ENCODE measurements around the gene DZIP1L. TPM values are rescaled to one million over a fixed set of nuclear protein-coding genes. Genes with fewer than 3 reads are reported as not detected.
"Not testable (repeated sequence)": the region's sequence is repeated elsewhere in the genome, so short reads cannot be mapped to it uniquely, and the experiment has no call there.

The DZIP1L gene
- total RNA-seq, 1 experiment from 2014 or later, result 11.1 TPM

DNA sequence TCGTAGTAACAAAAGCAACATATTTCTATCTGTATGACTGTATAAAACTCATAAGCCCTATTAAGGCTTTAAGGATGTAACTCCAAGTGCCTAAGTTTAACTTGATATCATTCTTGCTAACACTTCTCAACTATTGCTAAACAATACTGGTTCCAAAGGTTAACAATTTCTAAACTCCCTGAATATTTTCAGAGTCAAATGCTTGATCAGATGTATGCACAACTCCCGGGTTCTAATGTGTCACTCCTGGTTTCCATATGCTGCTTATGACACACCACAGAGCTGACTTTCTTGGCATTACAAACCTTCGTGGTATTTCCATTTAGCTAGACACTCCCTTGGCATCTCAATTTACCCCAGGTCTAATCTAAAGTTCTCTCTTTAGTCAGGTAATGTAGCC is 26.3 kb downstream of the DZIP1L start:
- ATAC-seq, result no peak
- intact Hi-C loops (cut with micrococcal nuclease; ENCODE audit: unreplicated experiment), result no loop called here
- CTCF ChIA-PET, result no interaction called here
- BruUV-seq (replicated peaks), result TSS peak; percentile 47
- H3K27ac ChIP-seq (ENCODE audit: low read length), result no peak overlapping the region
- in situ Hi-C loops (cut with HindIII; ENCODE audit: low pct_unique_long_range_greater_than_20kb, low sequenced_read_pairs), result no loop called here
- DNase-seq (ENCODE audit: low read depth, low spot score), result no peak
- peaks cover 2% of the 10 kb centered on the region; the same call in 1 of the 2 replicates for H3K36me3 ChIP-seq (ENCODE audit: control insufficient read depth, insufficient read depth, low read length)
- H3K9me3 ChIP-seq (ENCODE audit: control insufficient read depth, insufficient read depth, low read depth, low read length), result no peaks in the 10 kb centered on the region
- H3K4me3 ChIP-seq (ENCODE audit: low read depth in 2 of 2, low read length in 2 of 2), result no peak overlapping the region
- peaks cover 3% of the 10 kb centered on the region; the same call in 1 of the 2 replicates for H3K4me1 ChIP-seq (ENCODE audit: control insufficient read depth, insufficient read depth, low read length)
- TF ChIP-seq, protein P1, sequence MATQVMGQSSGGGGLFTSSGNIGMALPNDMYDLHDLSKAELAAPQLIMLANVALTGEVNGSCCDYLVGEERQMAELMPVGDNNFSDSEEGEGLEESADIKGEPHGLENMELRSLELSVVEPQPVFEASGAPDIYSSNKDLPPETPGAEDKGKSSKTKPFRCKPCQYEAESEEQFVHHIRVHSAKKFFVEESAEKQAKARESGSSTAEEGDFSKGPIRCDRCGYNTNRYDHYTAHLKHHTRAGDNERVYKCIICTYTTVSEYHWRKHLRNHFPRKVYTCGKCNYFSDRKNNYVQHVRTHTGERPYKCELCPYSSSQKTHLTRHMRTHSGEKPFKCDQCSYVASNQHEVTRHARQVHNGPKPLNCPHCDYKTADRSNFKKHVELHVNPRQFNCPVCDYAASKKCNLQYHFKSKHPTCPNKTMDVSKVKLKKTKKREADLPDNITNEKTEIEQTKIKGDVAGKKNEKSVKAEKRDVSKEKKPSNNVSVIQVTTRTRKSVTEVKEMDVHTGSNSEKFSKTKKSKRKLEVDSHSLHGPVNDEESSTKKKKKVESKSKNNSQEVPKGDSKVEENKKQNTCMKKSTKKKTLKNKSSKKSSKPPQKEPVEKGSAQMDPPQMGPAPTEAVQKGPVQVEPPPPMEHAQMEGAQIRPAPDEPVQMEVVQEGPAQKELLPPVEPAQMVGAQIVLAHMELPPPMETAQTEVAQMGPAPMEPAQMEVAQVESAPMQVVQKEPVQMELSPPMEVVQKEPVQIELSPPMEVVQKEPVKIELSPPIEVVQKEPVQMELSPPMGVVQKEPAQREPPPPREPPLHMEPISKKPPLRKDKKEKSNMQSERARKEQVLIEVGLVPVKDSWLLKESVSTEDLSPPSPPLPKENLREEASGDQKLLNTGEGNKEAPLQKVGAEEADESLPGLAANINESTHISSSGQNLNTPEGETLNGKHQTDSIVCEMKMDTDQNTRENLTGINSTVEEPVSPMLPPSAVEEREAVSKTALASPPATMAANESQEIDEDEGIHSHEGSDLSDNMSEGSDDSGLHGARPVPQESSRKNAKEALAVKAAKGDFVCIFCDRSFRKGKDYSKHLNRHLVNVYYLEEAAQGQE (IDR thresholded peaks at IDR 0.05; ENCODE audit: insufficient read depth in 1 of 2, low read depth in 2 of 2, low read length in 1 of 2), result no peak
- no peak for TF ChIP-seq TCF7L2 (IDR thresholded peaks at IDR 0.05; ENCODE audit: low read depth, low read length)
- TF ChIP-seq SIN3A (IDR thresholded peaks at IDR 0.05; ENCODE audit: borderline replicate concordance, insufficient read depth, low read depth, low read length), result no peak
- no peak for TF ChIP-seq POLR2AphosphoS5 (IDR thresholded peaks at IDR 0.05; ENCODE audit: low read depth, low read length)
- TF ChIP-seq, protein P2, sequence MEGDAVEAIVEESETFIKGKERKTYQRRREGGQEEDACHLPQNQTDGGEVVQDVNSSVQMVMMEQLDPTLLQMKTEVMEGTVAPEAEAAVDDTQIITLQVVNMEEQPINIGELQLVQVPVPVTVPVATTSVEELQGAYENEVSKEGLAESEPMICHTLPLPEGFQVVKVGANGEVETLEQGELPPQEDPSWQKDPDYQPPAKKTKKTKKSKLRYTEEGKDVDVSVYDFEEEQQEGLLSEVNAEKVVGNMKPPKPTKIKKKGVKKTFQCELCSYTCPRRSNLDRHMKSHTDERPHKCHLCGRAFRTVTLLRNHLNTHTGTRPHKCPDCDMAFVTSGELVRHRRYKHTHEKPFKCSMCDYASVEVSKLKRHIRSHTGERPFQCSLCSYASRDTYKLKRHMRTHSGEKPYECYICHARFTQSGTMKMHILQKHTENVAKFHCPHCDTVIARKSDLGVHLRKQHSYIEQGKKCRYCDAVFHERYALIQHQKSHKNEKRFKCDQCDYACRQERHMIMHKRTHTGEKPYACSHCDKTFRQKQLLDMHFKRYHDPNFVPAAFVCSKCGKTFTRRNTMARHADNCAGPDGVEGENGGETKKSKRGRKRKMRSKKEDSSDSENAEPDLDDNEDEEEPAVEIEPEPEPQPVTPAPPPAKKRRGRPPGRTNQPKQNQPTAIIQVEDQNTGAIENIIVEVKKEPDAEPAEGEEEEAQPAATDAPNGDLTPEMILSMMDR (IDR thresholded peaks at IDR 0.05), result no peak
- H3K27me3 ChIP-seq (ENCODE audit: control insufficient read depth, insufficient read depth, low read length), result no peaks in the 10 kb centered on the region
- POLR2A ChIA-PET, result no interaction called here

DNA sequence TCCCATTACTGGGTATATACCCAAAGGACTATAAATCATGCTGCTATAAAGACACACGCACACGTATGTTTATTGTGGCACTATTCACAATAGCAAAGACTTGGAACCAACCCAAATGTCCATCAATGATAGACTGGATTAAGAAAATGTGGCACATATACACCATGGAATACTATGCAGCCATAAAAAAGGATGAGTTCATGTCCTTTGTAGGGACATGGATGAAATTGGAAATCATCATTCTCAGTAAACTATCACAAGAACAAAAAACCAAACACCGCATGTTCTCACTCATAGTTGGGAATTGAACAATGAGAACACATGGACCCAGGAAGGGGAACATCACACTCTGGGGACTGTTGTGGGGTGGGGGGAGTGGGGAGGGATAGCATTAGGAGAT is 29.7 kb downstream of the DZIP1L start:
- CTCF ChIA-PET; H3K27ac ChIP-seq (ENCODE audit: low read length): not testable (repeated sequence)

DNA sequence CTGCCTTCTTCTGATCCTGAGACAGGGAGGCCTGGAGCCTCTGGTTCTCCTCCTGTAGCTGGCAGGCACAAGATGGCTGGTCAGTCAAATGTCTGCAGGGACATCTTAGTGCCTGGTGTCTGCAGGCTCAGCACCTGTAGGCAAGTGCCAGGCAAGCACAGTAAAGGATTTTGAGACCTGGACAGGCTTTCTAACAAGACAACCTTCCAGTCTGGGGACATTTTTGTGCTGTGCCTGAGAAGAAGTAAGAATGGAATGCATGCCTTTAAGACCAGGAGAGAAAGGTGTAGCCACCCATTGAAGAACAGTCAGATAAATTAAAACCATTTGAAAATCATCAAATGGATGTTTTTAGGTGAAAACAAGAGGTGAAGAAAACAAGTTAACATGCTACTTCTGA is 31.2 kb downstream of the DZIP1L start:
- ATAC-seq (no peak), DNase-seq (ENCODE audit: low read depth, low spot score) (no peak)
- BruUV-seq (replicated peaks), result no TSS peak
- intact Hi-C loops (cut with micrococcal nuclease; ENCODE audit: unreplicated experiment) (no loop called here), in situ Hi-C loops (cut with HindIII; ENCODE audit: low pct_unique_long_range_greater_than_20kb, low sequenced_read_pairs) (no loop called here)
- no peaks in the 10 kb centered on the region for H3K9me3 ChIP-seq (ENCODE audit: control insufficient read depth, insufficient read depth, low read depth, low read length)
- TF ChIP-seq TCF7L2 (IDR thresholded peaks at IDR 0.05; ENCODE audit: low read depth, low read length) (no peak), SIN3A (IDR thresholded peaks at IDR 0.05; ENCODE audit: borderline replicate concordance, insufficient read depth, low read depth, low read length) (no peak), POLR2AphosphoS5 (IDR thresholded peaks at IDR 0.05; ENCODE audit: low read depth, low read length) (no peak)
- TF ChIP-seq, protein P2 (IDR thresholded peaks at IDR 0.05), result no peak
- TF ChIP-seq, protein P1 (IDR thresholded peaks at IDR 0.05; ENCODE audit: insufficient read depth in 1 of 2, low read depth in 2 of 2, low read length in 1 of 2), result no peak
- H3K4me1 ChIP-seq (ENCODE audit: control insufficient read depth, insufficient read depth, low read length), result peaks cover 12% of the 10 kb centered on the region
- no peaks in the 10 kb centered on the region for H3K27me3 ChIP-seq (ENCODE audit: control insufficient read depth, insufficient read depth, low read length)
- ChIA-PET POLR2A (no interaction called here), CTCF (no interaction called here)
- H3K4me3 ChIP-seq (ENCODE audit: low read depth in 2 of 2, low read length in 2 of 2), result no peak overlapping the region
- no peak overlapping the region for H3K27ac ChIP-seq (ENCODE audit: low read length)
- H3K36me3 ChIP-seq (ENCODE audit: control insufficient read depth, insufficient read depth, low read length), result peaks cover 2% of the 10 kb centered on the region; the same call in 1 of the 2 replicates

More for the DNA sequence above, 29.7 kb downstream of the DZIP1L start:
- DNase-seq (ENCODE audit: low read depth, low spot score); H3K27me3 ChIP-seq (ENCODE audit: control insufficient read depth, insufficient read depth, low read length); H3K36me3 ChIP-seq (ENCODE audit: control insufficient read depth, insufficient read depth, low read length); in situ Hi-C loops (cut with HindIII; ENCODE audit: low pct_unique_long_range_greater_than_20kb, low sequenced_read_pairs); intact Hi-C loops (cut with micrococcal nuclease; ENCODE audit: unreplicated experiment); H3K4me3 ChIP-seq (ENCODE audit: low read depth in 2 of 2, low read length in 2 of 2); ATAC-seq; POLR2A ChIA-PET; H3K9me3 ChIP-seq (ENCODE audit: control insufficient read depth, insufficient read depth, low read depth, low read length); BruUV-seq (replicated peaks): not testable (repeated sequence)
- peaks cover 12% of the 10 kb centered on the region for H3K4me1 ChIP-seq (ENCODE audit: control insufficient read depth, insufficient read depth, low read length)

All from Panc1 (cell line).